BJ (cell line): ENCODE measurements around the gene ZBTB20. TPM values are rescaled to one million over a fixed set of nuclear protein-coding genes. Genes with fewer than 3 reads are reported as not detected.

Experiments used
- CTCF ChIA-PET: fragments of 350-600 bp; formaldehyde crosslinking; extraction: SDS; loops from one replicate; lab custom pipeline; 2021; ENCODE audit warnings: antibody characterized with exemption, inconsistent platforms; lab: Yijun Ruan, JAX
- POLR2A ChIA-PET: fragments of 300-600 bp; sonication (Branson Sonifier 250); formaldehyde crosslinking; extraction: SDS; loops from one replicate; lab custom pipeline; 2021; ENCODE audit warnings: antibody characterized with exemption; lab: Charles Lee
- DNase-seq: peaks from one replicate; pipeline ENCODE4 v3.0.0-alpha.2; 2011; ENCODE audit warnings: low read depth
- H3K27me3 ChIP-seq: 2 replicates; pipeline ENCODE4 v1.6.0; 2011; ENCODE audit warnings: low read length; ENCODE audit not compliant: control insufficient read depth, insufficient read depth
- H3K36me3 ChIP-seq: 2 replicates; pipeline ENCODE4 v1.5.1; 2011; ENCODE audit warnings: low read length; ENCODE audit not compliant: control insufficient read depth, insufficient read depth
- H3K4me3 ChIP-seq: 2 replicates; pipeline ENCODE4 v1.5.1; 2011; ENCODE audit warnings: low read depth, mild to moderate bottlenecking, control low read depth, low read length
- polyA plus RNA-seq: library from polyadenylated mRNA; depleted of rRNA; stranded (reverse); fragments of >200 nt; gene quantifications from 2 replicates; pipeline ENCODE4 v1.2.3, GENCODE V29; 2011
- TF ChIP-seq, protein P1 (sequence below): IDR thresholded peaks from 2 replicates; pipeline ENCODE4 v1.5.1; 2011; ENCODE audit warnings: low read depth, mild to moderate bottlenecking, control low read depth, inconsistent platforms, low read length, moderate library complexity; ENCODE audit not compliant: insufficient read depth

ZBTB20 gene
- polyA plus RNA-seq, 1 experiment = 6.0 TPM

GRCh38 chr3:114716126-114716525, 431.0 kb downstream of the ZBTB20 start:
- no peak overlapping the region for H3K4me3 ChIP-seq
- POLR2A ChIA-PET = no interaction called here
- no peaks in the 10 kb centered on the region for H3K36me3 ChIP-seq
- H3K27me3 ChIP-seq = no peaks in the 10 kb centered on the region
- no peak for DNase-seq
- CTCF ChIA-PET = no interaction called here
- TF ChIP-seq, protein P1, sequence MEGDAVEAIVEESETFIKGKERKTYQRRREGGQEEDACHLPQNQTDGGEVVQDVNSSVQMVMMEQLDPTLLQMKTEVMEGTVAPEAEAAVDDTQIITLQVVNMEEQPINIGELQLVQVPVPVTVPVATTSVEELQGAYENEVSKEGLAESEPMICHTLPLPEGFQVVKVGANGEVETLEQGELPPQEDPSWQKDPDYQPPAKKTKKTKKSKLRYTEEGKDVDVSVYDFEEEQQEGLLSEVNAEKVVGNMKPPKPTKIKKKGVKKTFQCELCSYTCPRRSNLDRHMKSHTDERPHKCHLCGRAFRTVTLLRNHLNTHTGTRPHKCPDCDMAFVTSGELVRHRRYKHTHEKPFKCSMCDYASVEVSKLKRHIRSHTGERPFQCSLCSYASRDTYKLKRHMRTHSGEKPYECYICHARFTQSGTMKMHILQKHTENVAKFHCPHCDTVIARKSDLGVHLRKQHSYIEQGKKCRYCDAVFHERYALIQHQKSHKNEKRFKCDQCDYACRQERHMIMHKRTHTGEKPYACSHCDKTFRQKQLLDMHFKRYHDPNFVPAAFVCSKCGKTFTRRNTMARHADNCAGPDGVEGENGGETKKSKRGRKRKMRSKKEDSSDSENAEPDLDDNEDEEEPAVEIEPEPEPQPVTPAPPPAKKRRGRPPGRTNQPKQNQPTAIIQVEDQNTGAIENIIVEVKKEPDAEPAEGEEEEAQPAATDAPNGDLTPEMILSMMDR = no peak

DNA sequence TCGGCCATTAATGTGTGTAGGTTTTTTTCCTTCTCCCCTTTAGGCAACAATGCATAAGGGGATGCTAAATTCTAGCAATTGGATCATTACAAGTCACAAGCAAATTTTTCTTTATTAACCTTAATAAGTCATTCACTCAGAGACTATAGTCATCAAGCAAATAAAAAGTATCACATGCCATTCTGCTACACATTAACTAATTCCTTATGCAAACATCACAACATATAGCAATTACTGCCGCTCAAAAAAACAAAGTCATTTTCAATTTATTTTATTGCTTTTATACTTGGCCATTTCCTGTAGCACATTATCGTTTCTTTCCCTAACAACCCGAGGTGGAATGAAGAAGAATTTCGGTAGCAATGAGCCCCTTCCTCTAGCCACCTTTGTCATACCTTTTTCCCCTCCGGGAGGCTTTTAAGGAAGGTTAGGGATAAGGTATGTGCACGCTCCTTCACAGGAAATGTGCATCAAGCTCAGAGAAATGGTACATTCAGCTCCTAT, 432.1 kb downstream of the ZBTB20 start:
- TF ChIP-seq, protein P1 = no peak
- H3K27me3 ChIP-seq = no peaks in the 10 kb centered on the region
- H3K4me3 ChIP-seq = no peak overlapping the region
- DNase-seq = no peak
- POLR2A ChIA-PET = no interaction called here
- no peaks in the 10 kb centered on the region for H3K36me3 ChIP-seq
- CTCF ChIA-PET = no interaction called here

- no peak overlapping the region for H3K4me3 ChIP-seq
- ChIA-PET CTCF (interaction anchor here (0.8 kb wide), 1 partner anchor 30 kb away, joined by 3 read pairs; no protein-coding TSS in a partner anchor), POLR2A (interaction anchor here (0.6 kb wide), 1 partner anchor 75 kb away, joined by 3 read pairs; no protein-coding TSS in a partner anchor)
- TF ChIP-seq, protein P1 = no peak
- DNase-seq = no peak
- no peaks in the 10 kb centered on the region for H3K36me3 ChIP-seq
- no peaks in the 10 kb centered on the region for H3K27me3 ChIP-seq
Observed at GRCh38 chr3:114714237-114714636, 432.9 kb downstream of the ZBTB20 start.

DNA sequence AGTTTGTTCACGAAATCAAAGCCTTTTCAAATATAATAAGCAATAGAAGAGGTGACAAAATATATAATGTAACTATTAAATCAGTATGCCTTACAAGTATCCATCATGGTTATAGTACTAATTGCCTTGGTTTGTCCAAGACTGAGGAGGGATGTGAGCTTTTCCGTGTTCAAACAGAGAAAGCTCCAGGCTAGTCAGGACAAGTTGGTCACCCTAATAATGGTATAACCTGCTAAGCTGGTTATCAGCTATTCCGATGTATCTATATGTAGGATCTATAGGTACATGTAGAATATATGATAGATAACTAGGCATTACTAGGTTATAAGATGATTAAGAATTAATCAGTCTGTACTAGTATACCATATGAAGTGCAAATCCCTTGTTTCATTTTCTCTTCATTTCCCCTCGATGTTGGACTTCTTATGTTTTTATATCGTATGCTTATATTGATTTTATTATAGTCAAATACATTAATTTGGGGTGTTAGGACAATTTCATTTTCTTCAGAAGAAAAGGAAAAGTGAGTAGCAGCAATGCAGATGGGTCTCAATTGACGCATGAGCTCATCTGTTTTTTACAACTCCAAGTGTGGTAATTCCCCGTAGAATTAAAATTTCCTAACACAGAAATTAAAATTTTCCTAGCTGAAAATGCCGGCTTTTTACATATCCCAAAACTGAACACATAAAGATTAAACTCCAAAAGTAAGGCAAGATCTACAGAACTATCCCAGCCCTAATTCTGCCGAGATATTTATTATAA, 434.2 kb downstream of the ZBTB20 start:
- CTCF ChIA-PET = interaction anchor here (1.5 kb wide), 1 partner anchor 12 kb away, joined by 3 read pairs; no protein-coding TSS in a partner anchor
- Histone ChIP-seq H3K36me3 (no peaks in the 10 kb centered on the region), H3K4me3 (no peak overlapping the region), H3K27me3 (no peaks in the 10 kb centered on the region)
- POLR2A ChIA-PET = no interaction called here
- DNase-seq = no peak
- TF ChIP-seq, protein P1 = no peak

- CTCF ChIA-PET = interaction anchor here (1.1 kb wide), 1 partner anchor 10 kb away, joined by 3 read pairs; no protein-coding TSS in a partner anchor
- Histone ChIP-seq H3K27me3 (no peaks in the 10 kb centered on the region), H3K4me3 (no peak overlapping the region), H3K36me3 (no peaks in the 10 kb centered on the region)
- no peak for DNase-seq
- POLR2A ChIA-PET = no interaction called here
- TF ChIP-seq, protein P1 = no peak
Observed at GRCh38 chr3:114711321-114711886, 435.7 kb downstream of the ZBTB20 start.
